HepG2 (cell line): Measurements from ENCODE around the gene NYAP1.

ENCODE experiments used
- PHB2 ChIP-seq: fragments of 450-650 bp; IDR thresholded peaks from 2 replicates; pipeline ENCODE4 v1.6.1; 2018; ENCODE audit not compliant: partially characterized antibody
- TF ChIP-seq, protein P1 (sequence below): sonication (generic); formaldehyde crosslinking; IDR thresholded peaks from 2 replicates; pipeline ENCODE4 v1.5.0; 2020; ENCODE audit warnings: mild to moderate bottlenecking, missing genetic modification reagents, borderline replicate concordance

DNA sequence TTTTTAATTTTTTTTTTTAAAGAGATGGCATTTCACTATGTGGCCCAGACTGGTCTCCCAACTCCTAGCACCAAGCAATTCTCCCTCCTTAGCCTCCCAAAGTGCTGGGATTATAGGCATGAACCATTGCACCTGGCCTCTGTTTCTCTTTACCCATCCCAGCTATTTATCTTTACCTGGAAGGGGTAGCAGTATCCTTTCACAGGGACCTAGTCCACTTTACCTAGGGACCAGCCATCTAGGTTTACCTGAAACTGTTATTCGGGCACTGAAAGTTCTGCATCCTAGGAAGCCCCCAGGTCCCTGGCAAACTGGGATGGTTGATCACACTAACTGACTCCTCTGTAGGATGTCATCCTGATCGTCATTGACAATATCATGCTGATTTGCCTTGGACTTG is 33.6 kb downstream of the NYAP1 start:
- TF ChIP-seq PHB2: no peak
- TF ChIP-seq, protein P1, sequence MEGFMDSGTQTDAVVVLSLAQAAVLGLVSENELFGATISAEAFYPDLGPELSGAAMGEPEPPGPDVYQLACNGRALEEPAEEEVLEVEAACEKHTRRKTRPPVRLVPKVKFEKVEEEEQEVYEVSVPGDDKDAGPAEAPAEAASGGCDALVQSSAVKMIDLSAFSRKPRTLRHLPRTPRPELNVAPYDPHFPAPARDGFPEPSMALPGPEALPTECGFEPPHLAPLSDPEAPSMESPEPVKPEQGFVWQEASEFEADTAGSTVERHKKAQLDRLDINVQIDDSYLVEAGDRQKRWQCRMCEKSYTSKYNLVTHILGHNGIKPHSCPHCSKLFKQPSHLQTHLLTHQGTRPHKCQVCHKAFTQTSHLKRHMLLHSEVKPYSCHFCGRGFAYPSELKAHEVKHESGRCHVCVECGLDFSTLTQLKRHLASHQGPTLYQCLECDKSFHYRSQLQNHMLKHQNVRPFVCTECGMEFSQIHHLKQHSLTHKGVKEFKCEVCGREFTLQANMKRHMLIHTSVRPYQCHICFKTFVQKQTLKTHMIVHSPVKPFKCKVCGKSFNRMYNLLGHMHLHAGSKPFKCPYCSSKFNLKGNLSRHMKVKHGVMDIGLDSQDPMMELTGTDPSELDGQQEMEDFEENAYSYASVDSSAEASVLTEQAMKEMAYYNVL (CRISPR knock-in tag): no peak
